GM12892 (cell line): ENCODE measurements around the gene ACY1.

Source experiments
- POLR2A ChIP-seq: IDR thresholded peaks from 2 replicates; pipeline ENCODE4 v1.6.1; 2011; ENCODE audit warnings: low read depth, low read length, control low read depth
- POLR2AphosphoS5 ChIP-seq: IDR thresholded peaks from 2 replicates; pipeline ENCODE4 v1.6.1; 2011; ENCODE audit warnings: low read depth, low read length, control low read depth
- TAF1 ChIP-seq: IDR thresholded peaks from 2 replicates; pipeline ENCODE4 v1.6.1; 2011; ENCODE audit warnings: low read depth, mild to moderate bottlenecking, control low read depth, low read length, borderline replicate concordance

GRCh38 chr3:51958603-51959521, 24.5 kb upstream of the ACY1 start:
- TF ChIP-seq POLR2A (no peak), POLR2AphosphoS5 (no peak), TAF1 (no peak)
